Measurements from ENCODE around the gene SLC15A1. TPM values are rescaled to one million over a fixed set of nuclear protein-coding genes. Genes with fewer than 3 reads are reported as not detected.

Gene SLC15A1
- total RNA-seq, 1 experiment from 2014 or later = 2.6 TPM

DNA sequence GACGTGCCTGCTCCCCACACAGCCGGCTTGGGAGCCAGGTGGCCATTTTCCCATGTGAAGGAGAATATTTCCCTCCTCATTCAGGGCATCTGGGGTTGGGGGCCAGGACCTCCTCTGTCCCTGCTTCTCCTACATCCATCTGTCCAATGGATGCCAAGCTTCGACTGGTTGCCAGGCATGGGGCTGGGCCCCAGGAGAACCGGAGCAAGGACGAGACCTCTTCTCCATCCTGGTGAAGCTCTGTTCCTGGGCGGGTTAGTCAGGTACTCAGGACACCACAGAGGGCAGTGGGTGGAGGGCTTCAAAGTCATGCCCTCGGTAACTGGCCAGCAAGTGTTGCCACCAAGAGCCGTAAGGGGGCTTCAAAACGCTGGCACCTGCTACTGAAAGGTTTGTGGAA lies 22.3 kb upstream of the SLC15A1 start:
- H3K27ac ChIP-seq (ENCODE audit: low read depth, low read length) = no peak overlapping the region
- intact Hi-C loops (cut with micrococcal nuclease) = no loop called here
- H3K9ac ChIP-seq (ENCODE audit: low read length) = no peak overlapping the region
- CTCF ChIA-PET = no interaction called here
- H3K9me2 ChIP-seq (ENCODE audit: insufficient read depth) = no peaks in the 10 kb centered on the region
- no peak overlapping the region for H2AFZ ChIP-seq (ENCODE audit: low read depth, low read length, poor library complexity, severe bottlenecking)
- ATAC-seq = no peak
- no peaks in the 10 kb centered on the region for H3K27me3 ChIP-seq (ENCODE audit: insufficient read depth, low read length)
- H3K36me3 ChIP-seq (ENCODE audit: control insufficient read depth in 1 of 2, insufficient read depth in 2 of 2, low read length in 2 of 2) = no peaks in the 10 kb centered on the region
- no peak for DNase-seq (ENCODE audit: low read depth, low spot score)
- H4K20me1 ChIP-seq (ENCODE audit: insufficient read depth) = no peaks in the 10 kb centered on the region
- no peak overlapping the region for H3K4me3 ChIP-seq (replicated peaks in 1 of 2; ENCODE audit: low read depth in 1 of 2, low read length in 2 of 2)
- TF ChIP-seq YY1 (IDR thresholded peaks at IDR 0.05; ENCODE audit: extremely low read depth, insufficient replicate concordance, low read depth, low read length) = no peak
- TF ChIP-seq, protein P1, sequence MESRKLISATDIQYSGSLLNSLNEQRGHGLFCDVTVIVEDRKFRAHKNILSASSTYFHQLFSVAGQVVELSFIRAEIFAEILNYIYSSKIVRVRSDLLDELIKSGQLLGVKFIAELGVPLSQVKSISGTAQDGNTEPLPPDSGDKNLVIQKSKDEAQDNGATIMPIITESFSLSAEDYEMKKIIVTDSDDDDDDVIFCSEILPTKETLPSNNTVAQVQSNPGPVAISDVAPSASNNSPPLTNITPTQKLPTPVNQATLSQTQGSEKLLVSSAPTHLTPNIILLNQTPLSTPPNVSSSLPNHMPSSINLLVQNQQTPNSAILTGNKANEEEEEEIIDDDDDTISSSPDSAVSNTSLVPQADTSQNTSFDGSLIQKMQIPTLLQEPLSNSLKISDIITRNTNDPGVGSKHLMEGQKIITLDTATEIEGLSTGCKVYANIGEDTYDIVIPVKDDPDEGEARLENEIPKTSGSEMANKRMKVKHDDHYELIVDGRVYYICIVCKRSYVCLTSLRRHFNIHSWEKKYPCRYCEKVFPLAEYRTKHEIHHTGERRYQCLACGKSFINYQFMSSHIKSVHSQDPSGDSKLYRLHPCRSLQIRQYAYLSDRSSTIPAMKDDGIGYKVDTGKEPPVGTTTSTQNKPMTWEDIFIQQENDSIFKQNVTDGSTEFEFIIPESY (IDR thresholded peaks at IDR 0.05; ENCODE audit: extremely low read depth, insufficient replicate concordance, low read length) = no peak
- no peak for TF ChIP-seq SP1 (IDR thresholded peaks at IDR 0.05; ENCODE audit: low read depth)
- no peak for TF ChIP-seq SRF (IDR thresholded peaks at IDR 0.05; ENCODE audit: low read depth)
- no peak for TF ChIP-seq ELF1 (IDR thresholded peaks at IDR 0.05; ENCODE audit: borderline replicate concordance, low read depth)
- no peak for TF ChIP-seq TCF7L2 (IDR thresholded peaks at IDR 0.05; ENCODE audit: borderline replicate concordance, extremely low read depth, insufficient read depth, insufficient read length)
- TF ChIP-seq FOSL1 (IDR thresholded peaks at IDR 0.05; ENCODE audit: low read depth) = no peak
- POLR2A ChIA-PET = interaction anchor here (0.5 kb wide), 1 partner anchor 14 kb away, joined by 3 read pairs; no protein-coding TSS in a partner anchor
- H3K79me2 ChIP-seq (ENCODE audit: insufficient read depth, low read length) = no peaks in the 10 kb centered on the region
- no peak overlapping the region for H3K4me2 ChIP-seq (ENCODE audit: low read length)
- H3K4me1 ChIP-seq (ENCODE audit: control insufficient read depth in 1 of 2, insufficient read depth in 2 of 2, low read length in 2 of 2) = peaks cover 15 to 32% of the 10 kb centered on the region in 2 experiments
- RAD21 ChIA-PET (ENCODE audit: low non-redundant PET in 1 of 2, low total read pairs in 2 of 2, uncharacterized antibody in 2 of 2, unreplicated experiment in 2 of 2) = no interaction called here
- BruUV-seq (replicated peaks) = no TSS peak
- H3K9me3 ChIP-seq (ENCODE audit: control insufficient read depth in 1 of 2, insufficient read depth in 1 of 2, low read depth in 1 of 2, low read length in 2 of 2) = no peaks in the 10 kb centered on the region

DNA sequence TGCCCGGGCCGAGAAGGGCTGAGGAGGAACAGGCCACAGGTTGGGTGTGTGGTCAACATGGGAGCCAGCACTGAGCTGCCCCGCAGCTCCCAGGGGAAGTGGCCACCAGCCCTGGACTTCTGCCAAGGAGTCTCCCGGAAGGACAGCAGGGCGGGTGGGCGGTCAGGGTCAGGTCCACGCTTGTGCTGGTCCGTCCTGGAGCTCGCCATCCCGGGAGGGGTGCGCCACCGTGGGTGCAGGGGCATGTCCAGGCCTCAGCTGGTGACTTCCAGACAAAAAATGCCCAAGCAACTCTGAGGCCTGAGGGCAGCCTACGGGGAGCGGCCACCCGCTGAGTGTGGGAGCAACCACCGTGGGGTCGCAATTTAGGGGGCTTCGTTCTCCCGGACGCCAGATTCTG lies 21.4 kb upstream of the SLC15A1 start:
- DNase-seq (ENCODE audit: low read depth, low spot score) (no peak), ATAC-seq (no peak)
- BruUV-seq (replicated peaks) = no TSS peak
- Histone ChIP-seq H3K79me2 (ENCODE audit: insufficient read depth, low read length) (no peaks in the 10 kb centered on the region), H3K4me2 (ENCODE audit: low read length) (no peak overlapping the region), H3K9me3 (ENCODE audit: control insufficient read depth in 1 of 2, insufficient read depth in 1 of 2, low read depth in 1 of 2, low read length in 2 of 2) (no peaks in the 10 kb centered on the region), H2AFZ (ENCODE audit: low read depth, low read length, poor library complexity, severe bottlenecking) (no peak overlapping the region), H3K27me3 (ENCODE audit: insufficient read depth, low read length) (no peaks in the 10 kb centered on the region), H4K20me1 (ENCODE audit: insufficient read depth) (no peaks in the 10 kb centered on the region), H3K4me3 (replicated peaks in 1 of 2; ENCODE audit: low read depth in 1 of 2, low read length in 2 of 2) (no peak overlapping the region), H3K27ac (ENCODE audit: low read depth, low read length) (no peak overlapping the region), H3K9me2 (ENCODE audit: insufficient read depth) (no peaks in the 10 kb centered on the region), H3K9ac (ENCODE audit: low read length) (no peak overlapping the region), H3K4me1 (ENCODE audit: control insufficient read depth in 1 of 2, insufficient read depth in 2 of 2, low read length in 2 of 2) (peaks cover 15 to 32% of the 10 kb centered on the region in 2 experiments), H3K36me3 (ENCODE audit: control insufficient read depth in 1 of 2, insufficient read depth in 2 of 2, low read length in 2 of 2) (no peaks in the 10 kb centered on the region)
- ChIA-PET RAD21 (ENCODE audit: low non-redundant PET in 1 of 2, low total read pairs in 2 of 2, uncharacterized antibody in 2 of 2, unreplicated experiment in 2 of 2) (no interaction called here), POLR2A (no interaction called here), CTCF (no interaction called here)
- intact Hi-C loops (cut with micrococcal nuclease) = no loop called here
- TF ChIP-seq ZNF274 (IDR thresholded peaks at IDR 0.05; ENCODE audit: low read depth, low read length) = no peak
- TF ChIP-seq, protein P2, sequence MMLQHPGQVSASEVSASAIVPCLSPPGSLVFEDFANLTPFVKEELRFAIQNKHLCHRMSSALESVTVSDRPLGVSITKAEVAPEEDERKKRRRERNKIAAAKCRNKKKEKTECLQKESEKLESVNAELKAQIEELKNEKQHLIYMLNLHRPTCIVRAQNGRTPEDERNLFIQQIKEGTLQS (IDR thresholded peaks at IDR 0.05) = no peak
- TF ChIP-seq, protein P1 (IDR thresholded peaks at IDR 0.05; ENCODE audit: extremely low read depth, insufficient replicate concordance, low read length) = no peak
- TF ChIP-seq TCF7L2 (IDR thresholded peaks at IDR 0.05; ENCODE audit: borderline replicate concordance, extremely low read depth, insufficient read depth, insufficient read length) = no peak
- no peak for TF ChIP-seq CBX3 (IDR thresholded peaks at IDR 0.05; ENCODE audit: low read depth)
- TF ChIP-seq POLR2A (IDR thresholded peaks at IDR 0.05; ENCODE audit: borderline replicate concordance, extremely low read depth, insufficient read depth, insufficient read length) = no peak
- no peak for TF ChIP-seq ZFX (IDR thresholded peaks at IDR 0.05)
- TF ChIP-seq EGR1 (IDR thresholded peaks at IDR 0.05; ENCODE audit: low read depth) = no peak

All from HCT116 (cell line).